HEK293 (cell line): ENCODE results near the gene TECPR2.

ENCODE experiments used
- CTCF ChIP-seq: fragments of 450-650 bp; formaldehyde crosslinking; IDR thresholded peaks from 2 replicates; pipeline ENCODE4 v1.5.1; 2016; ENCODE audit warnings: missing biosample characterization, missing genetic modification characterization
- MZF1 ChIP-seq: fragments of 450-650 bp; formaldehyde crosslinking; IDR thresholded peaks from 2 replicates; pipeline ENCODE4 v1.5.1; 2017; ENCODE audit warnings: missing biosample characterization, missing genetic modification characterization, borderline replicate concordance
- PRDM6 ChIP-seq: fragments of 450-650 bp; formaldehyde crosslinking; IDR thresholded peaks from 2 replicates; pipeline ENCODE4 v1.5.1; 2017; ENCODE audit warnings: missing biosample characterization, missing genetic modification characterization
- SP2 ChIP-seq: fragments of 450-650 bp; formaldehyde crosslinking; IDR thresholded peaks from 2 replicates; pipeline ENCODE4 v1.5.1; 2016; ENCODE audit warnings: missing biosample characterization, missing genetic modification characterization
- ZFP37 ChIP-seq: fragments of 450-650 bp; formaldehyde crosslinking; IDR thresholded peaks from 2 replicates; pipeline ENCODE4 v1.5.1; 2016; ENCODE audit warnings: missing biosample characterization, missing genetic modification characterization
- ZNF169 ChIP-seq: fragments of 450-650 bp; formaldehyde crosslinking; IDR thresholded peaks from 2 replicates; pipeline ENCODE4 v1.5.1; 2016; ENCODE audit warnings: missing biosample characterization, missing genetic modification characterization
- ZNF211 ChIP-seq: fragments of 450-650 bp; formaldehyde crosslinking; IDR thresholded peaks from 2 replicates; pipeline ENCODE4 v1.5.1; 2016; ENCODE audit warnings: low read depth, missing biosample characterization, missing genetic modification characterization
- ZNF302 ChIP-seq: fragments of 450-650 bp; formaldehyde crosslinking; IDR thresholded peaks from 2 replicates; pipeline ENCODE4 v1.5.1; 2016; ENCODE audit warnings: missing biosample characterization, missing genetic modification characterization, low read depth
- ZNF423 ChIP-seq: fragments of 450-650 bp; formaldehyde crosslinking; IDR thresholded peaks from 2 replicates; pipeline ENCODE4 v1.5.1; 2016; ENCODE audit warnings: missing biosample characterization, missing genetic modification characterization
- ZNF449 ChIP-seq: fragments of 450-650 bp; formaldehyde crosslinking; IDR thresholded peaks from 2 replicates; pipeline ENCODE4 v1.5.1; 2017; ENCODE audit warnings: missing biosample characterization, mild to moderate bottlenecking, missing genetic modification characterization, moderate library complexity
- ZNF580 ChIP-seq: fragments of 450-650 bp; formaldehyde crosslinking; IDR thresholded peaks from 2 replicates; pipeline ENCODE4 v1.5.1; 2016; ENCODE audit warnings: missing biosample characterization, missing genetic modification characterization
- ZNF777 ChIP-seq: fragments of 450-650 bp; formaldehyde crosslinking; IDR thresholded peaks from 2 replicates; pipeline ENCODE4 v1.5.1; 2017; ENCODE audit warnings: missing biosample characterization, missing genetic modification characterization, borderline replicate concordance
- ZNF830 ChIP-seq: fragments of 450-650 bp; IDR thresholded peaks from 2 replicates; pipeline ENCODE4 v1.5.0; 2018; ENCODE audit warnings: missing biosample characterization, missing genetic modification characterization, low read depth, mild to moderate bottlenecking, moderate library complexity
- ZSCAN30 ChIP-seq: fragments of 450-650 bp; IDR thresholded peaks from 2 replicates; pipeline ENCODE4 v1.5.1; 2018; ENCODE audit warnings: missing biosample characterization, mild to moderate bottlenecking, missing genetic modification characterization, moderate library complexity

- no peak for TF ChIP-seq ZNF777 (tag by site-specific recombination)
- TF ChIP-seq ZNF449 = no peak
- no peak for TF ChIP-seq CTCF (tag by site-specific recombination)
- no peak for TF ChIP-seq ZFP37 (tag by site-specific recombination)
- TF ChIP-seq ZNF169 (tag by site-specific recombination) = no peak
- no peak for TF ChIP-seq ZSCAN30 (tag by site-specific recombination)
- TF ChIP-seq ZNF580 (tag by site-specific recombination) = no peak
- no peak for TF ChIP-seq ZNF830
- no peak for TF ChIP-seq PRDM6 (tag by site-specific recombination)
- TF ChIP-seq ZNF302 (tag by site-specific recombination) = no peak
- TF ChIP-seq SP2 (tag by site-specific recombination) = no peak
- no peak for TF ChIP-seq MZF1
- TF ChIP-seq ZNF423 (tag by site-specific recombination) = no peak
- TF ChIP-seq ZNF211 (tag by site-specific recombination) = no peak
Observed at GRCh38 chr14:102424520-102424919, 61.8 kb downstream of the TECPR2 start.
